HG02938 (cell line): ENCODE data around the gene SRP72.
A peak's percentile ranks its signal among the peaks of the same experiment; 100 is the strongest.
"Not testable (repeated sequence)": the region's sequence is repeated elsewhere in the genome, so short reads cannot be mapped to it uniquely, and the experiment has no call there.

Experiments
- ATAC-seq: cut with Tn5 transposase; IDR thresholded peaks from one replicate; pipeline ENCODE4 v1.9.1; 2021; ENCODE audit warnings: mild to moderate bottlenecking, moderate library complexity; ENCODE audit not compliant: unreplicated experiment

The SRP72 gene

DNA sequence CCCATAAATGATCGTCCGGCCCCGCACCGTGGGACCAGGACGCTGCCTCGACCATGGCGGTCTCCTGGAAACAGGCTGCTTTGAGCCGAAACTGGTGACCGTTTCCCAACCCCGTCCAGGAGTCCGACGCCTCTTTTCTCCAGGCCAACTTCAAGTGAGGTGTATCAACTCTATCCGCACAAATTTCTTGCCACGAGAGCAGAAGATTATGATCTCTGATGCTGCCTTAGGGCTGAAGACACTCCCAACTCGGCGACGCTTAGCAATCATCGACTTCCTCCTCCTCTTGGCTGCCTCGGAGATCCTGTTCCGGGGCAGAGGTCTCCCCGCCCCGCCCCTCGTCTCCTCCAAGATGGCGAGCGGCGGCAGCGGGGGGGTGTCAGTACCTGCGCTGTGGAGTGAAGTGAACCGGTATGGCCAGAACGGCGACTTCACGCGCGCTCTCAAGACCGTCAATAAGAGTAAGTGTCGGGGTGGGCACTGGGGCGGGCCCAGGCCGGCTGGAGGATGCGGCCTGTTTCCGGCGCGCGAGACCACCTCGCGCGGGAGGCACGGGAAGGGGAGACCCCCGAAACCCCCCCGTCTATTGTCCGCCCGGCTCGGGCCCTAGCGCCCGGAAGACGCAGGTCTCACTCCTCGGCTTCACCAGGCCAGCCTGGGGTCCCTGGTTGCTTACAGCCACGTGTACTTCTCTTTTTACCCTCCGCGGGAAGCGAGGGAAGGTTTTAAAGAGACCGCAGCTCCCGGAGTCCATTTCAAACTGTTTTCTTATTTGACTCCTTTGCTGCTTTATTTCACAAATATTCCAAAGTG lies at the start of gene SRP72:
Gene SRP72 (plus strand): TSS at position 334 of the 813 bp plus-strand sequence. CDS start 19 bp downstream, at position 353.
- ATAC-seq: peak; percentile 94

GRCh38 chr4:56424176-56424575 lies 43.2 kb upstream of the SRP72 start:
- ATAC-seq: no peak

- no peak for ATAC-seq
Observed at GRCh38 chr4:56424697-56425514, 42.5 kb upstream of the SRP72 start.

DNA sequence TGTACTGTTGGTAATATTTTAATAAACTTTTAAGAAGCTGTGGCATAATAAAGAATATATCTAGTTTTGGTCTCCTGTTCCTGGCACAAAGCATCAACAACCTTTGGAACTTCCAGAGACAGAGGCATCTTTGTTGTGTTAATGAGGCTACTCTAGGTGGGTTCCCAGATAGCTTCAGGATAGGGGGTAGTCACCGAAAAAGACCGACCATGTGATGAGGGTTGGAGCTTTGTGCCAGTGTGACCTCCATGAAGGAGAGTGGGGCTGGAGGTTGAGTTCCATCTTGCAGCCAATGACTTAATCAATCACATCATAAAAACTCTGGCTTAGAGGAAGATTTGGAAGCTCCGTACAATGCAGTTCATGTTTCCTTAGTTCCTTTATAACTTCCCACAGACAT lies 41.9 kb upstream of the SRP72 start:
- no peak for ATAC-seq

- ATAC-seq: peak; percentile 95
Observed at GRCh38 chr4:56426273-56426672, 41.1 kb upstream of the SRP72 start.

- ATAC-seq: no peak
Observed at GRCh38 chr4:56427179-56427578, 40.2 kb upstream of the SRP72 start.

DNA sequence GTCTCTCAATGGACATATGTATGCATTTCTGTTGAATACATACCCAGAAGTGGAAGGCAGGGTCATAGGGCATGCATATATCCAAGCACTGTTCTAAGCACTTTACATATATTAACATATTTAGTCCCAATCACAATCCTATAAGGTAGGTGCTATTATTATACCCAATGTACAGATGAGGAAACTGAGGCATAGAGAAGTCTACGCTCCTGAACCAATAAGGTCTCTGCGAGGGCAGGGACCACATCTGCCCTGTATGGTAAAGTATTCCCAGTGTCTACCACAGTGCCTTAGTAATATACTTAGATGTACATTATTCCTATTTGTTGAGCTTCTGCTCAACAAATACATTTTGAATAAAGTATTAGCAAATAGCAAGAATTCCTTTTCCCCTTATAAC lies 37.2 kb upstream of the SRP72 start:
- no peak for ATAC-seq

DNA sequence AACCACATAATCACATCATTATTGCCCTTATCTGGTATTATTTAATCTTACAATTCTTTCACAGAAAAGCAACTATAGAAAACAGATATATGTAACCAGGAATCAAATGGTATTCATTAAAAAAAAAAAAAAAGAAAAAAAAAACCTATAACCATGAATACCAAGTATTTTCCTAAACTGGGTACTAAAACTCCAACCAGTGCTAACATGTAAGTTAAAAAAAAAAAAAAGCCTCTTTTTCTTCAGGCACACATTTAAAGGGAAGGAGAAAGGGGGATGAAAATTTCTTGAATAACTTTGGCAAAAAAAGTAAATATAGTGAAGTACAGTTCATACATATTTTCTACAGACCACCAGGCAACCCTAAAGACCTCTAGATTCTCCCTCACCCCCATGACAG lies 34.1 kb upstream of the SRP72 start:
- no peak for ATAC-seq

- peak; percentile 12 for ATAC-seq
Observed at GRCh38 chr4:56434599-56435139, 32.7 kb upstream of the SRP72 start.

- peak; percentile 69 for ATAC-seq
Observed at GRCh38 chr4:56435140-56435926, 32.1 kb upstream of the SRP72 start, which contains the start of gene PPAT. Gene PPAT, minus strand, starts transcription at chr4:56435615. Its CDS starts 138 bp downstream, at chr4:56435477.

DNA sequence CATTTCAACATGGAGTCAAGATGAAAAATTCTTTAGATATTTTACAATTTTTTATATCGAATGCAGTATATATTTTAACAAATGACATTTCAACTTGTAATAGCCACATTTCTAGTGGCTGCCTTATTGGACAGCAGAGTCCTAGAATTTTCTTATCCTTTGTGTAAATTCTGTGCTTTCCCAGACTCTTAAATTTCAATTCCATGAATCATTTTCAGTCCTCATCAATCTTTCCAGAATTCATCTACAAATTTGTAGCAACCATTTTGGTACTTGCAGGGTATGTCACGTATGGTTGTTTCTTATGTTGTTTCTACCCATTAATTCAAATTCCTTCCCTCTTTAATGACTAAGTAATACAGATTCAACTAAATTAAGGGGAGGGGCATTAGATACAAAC lies 28.7 kb upstream of the SRP72 start:
- no peak for ATAC-seq

DNA sequence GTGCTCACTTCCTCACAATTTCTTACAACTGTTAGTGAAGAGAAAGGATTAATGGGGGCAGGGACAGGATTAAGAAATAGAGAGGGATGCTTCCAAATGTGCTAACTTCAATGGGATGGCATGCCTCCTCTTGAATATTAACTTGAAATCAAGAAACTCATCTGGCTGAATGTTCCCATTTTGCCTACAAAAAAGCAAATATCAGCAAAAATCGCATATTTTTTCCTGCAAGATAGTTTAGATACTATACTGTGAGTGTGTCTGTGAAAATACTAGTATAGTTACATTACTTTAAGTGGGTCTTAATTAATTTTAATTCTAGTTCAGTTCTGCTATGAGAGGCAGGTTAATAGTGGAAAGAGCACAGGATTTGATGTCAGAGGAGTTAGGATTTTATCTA lies 26.4 kb upstream of the SRP72 start:
- no peak for ATAC-seq

GRCh38 chr4:56444719-56445118 lies 22.7 kb upstream of the SRP72 start:
- ATAC-seq: no peak

DNA sequence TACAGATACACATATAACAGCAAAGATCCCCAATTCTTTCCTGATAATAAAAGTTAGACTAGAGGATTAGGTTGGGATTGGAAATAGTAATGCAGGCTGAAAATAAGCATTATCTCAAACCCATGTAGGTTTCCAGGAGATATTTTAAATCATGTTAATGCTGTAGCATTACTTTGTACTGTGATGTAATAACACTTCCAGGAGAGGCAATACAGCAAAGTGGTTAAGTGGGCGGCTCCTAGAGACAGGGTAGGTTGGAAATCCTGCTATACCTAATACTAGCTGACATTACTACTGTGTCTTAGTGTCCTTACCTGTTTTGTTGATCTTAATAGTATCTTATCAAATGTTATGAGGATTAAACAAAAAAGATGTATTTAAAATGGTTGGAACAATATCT lies 21.7 kb upstream of the SRP72 start:
- ATAC-seq: no peak

GRCh38 chr4:56448301-56448700 lies 19.1 kb upstream of the SRP72 start:
- no peak for ATAC-seq

DNA sequence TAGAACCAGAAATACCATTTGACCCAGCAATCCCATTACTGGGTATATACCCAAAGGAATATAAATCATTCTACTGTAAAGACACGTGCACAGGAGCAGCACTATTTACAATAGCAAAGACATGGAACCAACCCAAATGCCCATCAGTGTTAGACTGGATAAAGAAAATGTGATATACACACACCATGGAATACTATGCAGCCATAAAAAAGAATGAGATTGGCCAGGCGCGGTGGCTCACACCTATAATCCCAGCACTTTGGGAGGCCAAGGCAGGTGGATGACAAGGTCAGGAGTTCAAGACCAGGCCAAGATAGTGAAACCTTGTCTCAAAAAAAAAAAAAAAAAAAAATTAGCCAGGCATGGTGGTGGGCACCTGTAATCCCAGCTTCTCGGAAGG lies 17.9 kb upstream of the SRP72 start:
- ATAC-seq: not testable (repeated sequence)

- peak; percentile 47 for ATAC-seq
Observed at GRCh38 chr4:56450342-56450741, 17.1 kb upstream of the SRP72 start.

- no peak for ATAC-seq
Observed at GRCh38 chr4:56460085-56460484, 7.3 kb upstream of the SRP72 start.

- no peak for ATAC-seq
Observed at GRCh38 chr4:56462157-56462556, 5.3 kb upstream of the SRP72 start.

- no peak for ATAC-seq
Observed at GRCh38 chr4:56463711-56464110, 3.7 kb upstream of the SRP72 start.

GRCh38 chr4:56464581-56464980 lies 2.8 kb upstream of the SRP72 start:
- no peak for ATAC-seq
